Measurements from ENCODE around the gene CHRM3. TPM values are rescaled to one million over a fixed set of nuclear protein-coding genes. Genes with fewer than 3 reads are reported as not detected.

CHRM3 gene
- polyA plus RNA-seq, 2 of the 4 experiments (the other 2 are of a cell fraction): 0.01 to 0.03 TPM

GRCh38 chr1:239426821-239427475 lies 40.6 kb downstream of the CHRM3 start:
- WGBS (ENCODE audit: missing lambda C conversion rate): 29% methylated on average over 4 of the region's 4 CpGs
- no peak overlapping the region for H3K27ac ChIP-seq
- ChIA-PET POLR2A (no interaction called here), CTCF (no interaction called here)
- ATAC-seq (no peak), DNase-seq (ENCODE audit: low read depth in 1 of 2, low spot score in 1 of 2) (no peak), FAIRE-seq (no peak)
- no peak overlapping the region for H3K4me2 ChIP-seq
- no peaks in the 10 kb centered on the region for H3K4me1 ChIP-seq
- H3K4me3 ChIP-seq: no peak overlapping the region
- H3K9me3 ChIP-seq: no peaks in the 10 kb centered on the region
- TF ChIP-seq E2F6 (IDR thresholded peaks at IDR 0.05; ENCODE audit: borderline replicate concordance, low read depth): no peak
- TF ChIP-seq NFE2L2 (conservative IDR thresholded peaks at IDR 0.05; ENCODE audit: low read length): no peak
- TF ChIP-seq ZC3H11A (IDR thresholded peaks at IDR 0.05): no peak
- no peak for TF ChIP-seq PHF8 (IDR thresholded peaks at IDR 0.05; ENCODE audit: borderline replicate concordance, low read depth)
- no peak for TF ChIP-seq RNF2 (IDR thresholded peaks at IDR 0.05; ENCODE audit: borderline replicate concordance, low read depth)
- TF ChIP-seq PBX3 (IDR thresholded peaks at IDR 0.05): no peak
- no peak for TF ChIP-seq SMC3 (IDR thresholded peaks at IDR 0.05)
- TF ChIP-seq, protein P1, sequence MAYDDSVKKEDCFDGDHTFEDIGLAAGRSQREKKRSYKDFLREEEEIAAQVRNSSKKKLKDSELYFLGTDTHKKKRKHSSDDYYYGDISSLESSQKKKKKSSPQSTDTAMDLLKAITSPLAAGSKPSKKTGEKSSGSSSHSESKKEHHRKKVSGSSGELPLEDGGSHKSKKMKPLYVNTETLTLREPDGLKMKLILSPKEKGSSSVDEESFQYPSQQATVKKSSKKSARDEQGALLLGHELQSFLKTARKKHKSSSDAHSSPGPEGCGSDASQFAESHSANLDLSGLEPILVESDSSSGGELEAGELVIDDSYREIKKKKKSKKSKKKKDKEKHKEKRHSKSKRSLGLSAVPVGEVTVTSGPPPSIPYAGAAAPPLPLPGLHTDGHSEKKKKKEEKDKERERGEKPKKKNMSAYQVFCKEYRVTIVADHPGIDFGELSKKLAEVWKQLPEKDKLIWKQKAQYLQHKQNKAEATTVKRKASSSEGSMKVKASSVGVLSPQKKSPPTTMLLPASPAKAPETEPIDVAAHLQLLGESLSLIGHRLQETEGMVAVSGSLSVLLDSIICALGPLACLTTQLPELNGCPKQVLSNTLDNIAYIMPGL (CRISPR knock-in tag; IDR thresholded peaks at IDR 0.05; ENCODE audit: borderline replicate concordance): no peak
- TF ChIP-seq RFX5 (IDR thresholded peaks at IDR 0.05): no peak
- TF ChIP-seq ZFP36 (IDR thresholded peaks at IDR 0.05; ENCODE audit: borderline replicate concordance, partially characterized antibody): no peak
- TF ChIP-seq HES2 (IDR thresholded peaks at IDR 0.05): no peak
- TF ChIP-seq CTCF (IDR thresholded peaks at IDR 0.05): no peak
- no peak for TF ChIP-seq SREBF2 (IDR thresholded peaks at IDR 0.05)
- no peak for TF ChIP-seq TP53 (CRISPR knock-in tag; IDR thresholded peaks at IDR 0.05)
- no peak for TF ChIP-seq GATA3 (IDR thresholded peaks at IDR 0.05; ENCODE audit: borderline replicate concordance)
- TF ChIP-seq FOSB (CRISPR knock-in tag; IDR thresholded peaks at IDR 0.05): no peak
- TF ChIP-seq EHF (CRISPR knock-in tag; IDR thresholded peaks at IDR 0.05): no peak
- TF ChIP-seq USF2 (IDR thresholded peaks at IDR 0.05): no peak

DNA sequence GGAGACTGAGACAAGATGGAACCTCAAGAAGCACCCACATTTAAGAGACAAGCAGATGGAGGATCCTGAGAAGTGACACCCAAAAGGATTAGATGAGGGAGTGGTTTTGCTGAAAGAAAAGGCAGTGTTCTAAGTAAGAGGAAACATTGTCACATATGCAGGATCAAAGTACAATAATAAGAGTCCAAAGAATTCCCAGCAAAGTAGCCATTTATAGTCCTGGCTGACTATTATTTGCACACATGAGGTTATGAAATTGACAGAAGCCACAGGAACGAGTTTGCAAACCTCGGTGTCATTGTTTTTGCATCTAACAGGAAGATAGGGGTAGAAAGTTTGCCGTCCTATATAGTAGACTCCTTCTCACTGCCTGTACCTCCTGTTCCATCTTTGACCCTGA lies 41.3 kb downstream of the CHRM3 start:
- TF ChIP-seq ATOH8 (CRISPR knock-in tag; IDR thresholded peaks at IDR 0.05; ENCODE audit: low read depth) (no peak), CBX2 (IDR thresholded peaks at IDR 0.05; ENCODE audit: borderline replicate concordance, low read depth) (no peak), ESRRA (IDR thresholded peaks at IDR 0.05; ENCODE audit: borderline replicate concordance, low read length) (no peak), KDM5A (IDR thresholded peaks at IDR 0.05) (no peak), E2F6 (IDR thresholded peaks at IDR 0.05; ENCODE audit: borderline replicate concordance, low read depth) (no peak), HOXA7 (CRISPR knock-in tag; IDR thresholded peaks at IDR 0.05) (no peak), CEBPB (IDR thresholded peaks at IDR 0.05) (no peak), KDM1A (IDR thresholded peaks at IDR 0.05; ENCODE audit: low read depth) (no peak), BHLHE40 (IDR thresholded peaks at IDR 0.05; ENCODE audit: low read depth, low read length) (no peak), PBX3 (IDR thresholded peaks at IDR 0.05) (no peak), HOXB5 (CRISPR knock-in tag; IDR thresholded peaks at IDR 0.05) (no peak), RCOR1 (IDR thresholded peaks at IDR 0.05; ENCODE audit: low read depth, low read length) (no peak), RARB (CRISPR knock-in tag; IDR thresholded peaks at IDR 0.05) (no peak)
- Histone ChIP-seq H3K27ac (no peak overlapping the region), H3K4me2 (no peak overlapping the region), H3K4me3 (no peak overlapping the region), H3K4me1 (no peaks in the 10 kb centered on the region), H3K9me3 (no peaks in the 10 kb centered on the region)
- 19% methylated on average over 3 of the region's 3 CpGs for WGBS (ENCODE audit: missing lambda C conversion rate)
- CTCF ChIA-PET: no interaction called here
- POLR2A ChIA-PET: no interaction called here
- ATAC-seq: no peak
- no peak for DNase-seq (ENCODE audit: low read depth in 1 of 2, low spot score in 1 of 2)
- no peak for FAIRE-seq

Data from A549 (cell line).